Measurements from ENCODE around the gene CDHR3.
"Not testable (repeated sequence)": the region's sequence is repeated elsewhere in the genome, so short reads cannot be mapped to it uniquely, and the experiment has no call there.

CDHR3 gene

GRCh38 chr7:105996860-105997737 is 34.0 kb downstream of the CDHR3 start:
- in situ Hi-C loops (cut with MboI; ENCODE audit: low sequenced_read_pairs), result no loop called here

- in situ Hi-C loops (cut with MboI; ENCODE audit: low sequenced_read_pairs), result no loop called here
These were observed 36.2 kb downstream of the CDHR3 start for GRCh38 chr7:105999256-105999655.

DNA sequence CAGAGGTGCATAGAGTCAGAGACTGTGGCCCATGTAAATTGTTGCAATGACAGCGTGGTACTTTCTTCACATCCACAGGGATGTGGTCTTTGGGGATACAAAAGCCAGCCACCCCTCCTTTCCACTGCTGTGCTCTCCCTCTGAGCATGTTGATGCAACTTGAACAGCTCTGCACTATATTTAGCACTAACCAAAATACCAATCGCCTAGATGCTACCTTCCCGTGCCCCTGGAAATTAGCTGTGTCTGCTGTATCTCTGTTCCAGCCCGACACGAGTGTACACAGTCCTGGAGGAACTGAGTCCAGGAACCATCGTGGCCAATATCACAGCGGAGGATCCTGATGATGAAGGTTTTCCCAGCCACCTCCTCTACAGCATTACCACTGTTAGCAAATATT is 38.1 kb downstream of the CDHR3 start:
- in situ Hi-C loops (cut with MboI; ENCODE audit: low sequenced_read_pairs), result no loop called here

- in situ Hi-C loops (cut with MboI; ENCODE audit: low sequenced_read_pairs), result no loop called here
These were observed 38.8 kb downstream of the CDHR3 start for GRCh38 chr7:106001886-106002285.

GRCh38 chr7:106003525-106004064 is 40.5 kb downstream of the CDHR3 start:
- in situ Hi-C loops (cut with MboI; ENCODE audit: low sequenced_read_pairs), result no loop called here

DNA sequence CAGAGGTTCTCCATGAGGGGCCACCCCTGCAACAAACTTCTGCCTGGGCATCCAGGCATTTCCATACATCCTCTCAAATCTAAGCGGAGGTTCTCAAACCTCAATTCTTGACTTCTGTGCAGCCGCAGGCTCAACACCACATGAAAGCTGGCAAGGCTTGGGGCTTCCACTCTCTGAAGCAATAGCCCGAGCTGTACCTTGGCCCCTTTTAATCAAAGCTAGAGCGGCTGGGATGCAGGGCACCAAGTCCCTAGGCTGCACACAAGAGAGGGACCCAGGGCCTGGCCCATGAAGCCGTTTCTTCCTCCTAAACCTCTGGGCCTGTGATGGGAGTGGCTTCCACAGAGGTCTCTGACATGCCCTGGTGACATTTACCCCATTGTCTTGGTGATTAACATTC is 43.8 kb downstream of the CDHR3 start:
- in situ Hi-C loops (cut with MboI; ENCODE audit: low sequenced_read_pairs), result no loop called here

DNA sequence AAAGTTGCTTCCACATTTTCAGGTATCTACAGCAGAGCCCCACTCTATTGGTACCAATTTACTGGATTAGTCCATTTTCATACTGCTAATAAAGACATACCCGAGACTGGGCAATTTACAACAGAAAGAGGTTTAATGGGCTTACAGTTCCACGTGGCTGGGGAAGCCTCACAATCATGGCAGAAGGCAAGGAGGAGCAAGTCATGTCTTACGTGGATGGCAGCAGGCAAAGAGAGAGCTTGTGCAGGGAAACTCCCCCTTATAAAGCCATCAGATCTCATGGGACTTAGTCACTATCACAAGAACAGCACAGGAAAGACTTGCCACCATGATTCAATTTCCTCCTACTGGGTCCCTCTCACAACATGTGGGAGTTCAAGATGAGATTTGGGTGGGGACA is 44.7 kb downstream of the CDHR3 start:
- in situ Hi-C loops (cut with MboI; ENCODE audit: low sequenced_read_pairs), result not testable (repeated sequence)

GRCh38 chr7:106009503-106010226 is 46.6 kb downstream of the CDHR3 start:
- in situ Hi-C loops (cut with MboI; ENCODE audit: low sequenced_read_pairs), result no loop called here

GRCh38 chr7:106010331-106010730 is 47.3 kb downstream of the CDHR3 start:
- in situ Hi-C loops (cut with MboI; ENCODE audit: low sequenced_read_pairs), result no loop called here

DNA sequence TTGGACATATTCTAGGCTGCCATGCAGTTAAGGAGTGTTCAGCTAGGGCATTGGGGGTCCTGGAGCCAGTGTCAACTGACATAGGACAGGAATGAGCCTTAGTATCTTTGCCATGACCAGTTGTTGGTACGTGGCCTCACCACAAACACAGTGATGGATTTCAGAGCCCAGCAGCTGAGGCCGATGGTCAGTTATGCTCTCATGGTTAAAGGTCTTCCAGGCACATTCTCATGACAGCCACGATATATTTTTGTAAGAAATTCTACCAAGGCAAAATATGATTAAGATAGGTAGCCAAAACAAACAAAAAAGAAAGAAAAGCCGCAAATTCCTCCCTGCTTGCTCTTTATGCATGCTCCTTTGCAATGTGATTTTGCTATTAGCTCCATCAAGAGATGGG is 47.8 kb downstream of the CDHR3 start:
- in situ Hi-C loops (cut with MboI; ENCODE audit: low sequenced_read_pairs), result no loop called here

GRCh38 chr7:106012184-106012583 is 49.1 kb downstream of the CDHR3 start:
- in situ Hi-C loops (cut with MboI; ENCODE audit: low sequenced_read_pairs), result no loop called here

DNA sequence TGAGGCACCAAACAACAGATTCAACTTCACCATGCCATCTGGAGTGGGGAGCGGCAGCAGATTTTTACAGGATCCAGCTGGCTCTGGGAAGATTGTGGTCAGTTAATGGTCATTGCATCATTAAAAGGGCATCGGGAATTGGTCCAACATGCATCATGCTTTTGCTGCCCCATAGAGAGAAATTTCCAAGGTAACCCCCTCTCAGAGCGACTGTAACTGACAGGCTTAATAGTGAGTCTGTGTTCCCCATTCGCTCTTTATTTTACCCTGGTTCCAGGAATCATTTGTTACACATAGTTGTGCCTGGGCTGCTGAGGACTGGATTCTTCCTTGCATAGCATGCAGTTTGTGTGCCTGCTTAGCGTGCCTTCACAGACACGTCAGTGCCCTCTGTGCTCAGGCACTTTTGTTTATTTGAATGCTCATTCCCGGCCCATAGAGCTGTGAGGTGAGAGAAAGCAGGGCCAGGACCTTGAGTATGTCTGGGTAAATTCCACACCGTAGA is 49.9 kb downstream of the CDHR3 start:
- in situ Hi-C loops (cut with MboI; ENCODE audit: low sequenced_read_pairs), result no loop called here

- in situ Hi-C loops (cut with MboI; ENCODE audit: low sequenced_read_pairs), result no loop called here
These were observed 52.5 kb downstream of the CDHR3 start for GRCh38 chr7:106015381-106016218.

DNA sequence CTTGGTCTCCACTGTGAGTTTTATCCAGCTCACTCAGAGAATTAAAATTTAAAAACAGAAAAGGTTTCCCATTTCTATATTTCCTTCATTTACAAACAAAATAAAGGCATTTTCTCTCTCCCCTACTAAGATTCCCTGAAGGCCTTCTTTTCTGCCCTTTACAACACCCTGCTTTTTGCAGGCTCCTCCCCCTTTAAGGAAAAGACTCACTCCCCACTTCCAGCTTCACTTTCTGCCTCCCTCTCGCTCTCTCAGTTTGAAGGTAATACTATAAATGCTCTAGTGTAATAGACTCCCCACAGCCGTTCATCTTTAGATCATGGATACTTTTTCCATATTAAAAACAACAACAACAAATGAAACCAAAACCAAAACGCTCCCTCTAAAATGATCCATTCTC is 53.3 kb downstream of the CDHR3 start:
- in situ Hi-C loops (cut with MboI; ENCODE audit: low sequenced_read_pairs), result no loop called here

GRCh38 chr7:106017657-106018056 is 54.6 kb downstream of the CDHR3 start:
- in situ Hi-C loops (cut with MboI; ENCODE audit: low sequenced_read_pairs), result no loop called here

DNA sequence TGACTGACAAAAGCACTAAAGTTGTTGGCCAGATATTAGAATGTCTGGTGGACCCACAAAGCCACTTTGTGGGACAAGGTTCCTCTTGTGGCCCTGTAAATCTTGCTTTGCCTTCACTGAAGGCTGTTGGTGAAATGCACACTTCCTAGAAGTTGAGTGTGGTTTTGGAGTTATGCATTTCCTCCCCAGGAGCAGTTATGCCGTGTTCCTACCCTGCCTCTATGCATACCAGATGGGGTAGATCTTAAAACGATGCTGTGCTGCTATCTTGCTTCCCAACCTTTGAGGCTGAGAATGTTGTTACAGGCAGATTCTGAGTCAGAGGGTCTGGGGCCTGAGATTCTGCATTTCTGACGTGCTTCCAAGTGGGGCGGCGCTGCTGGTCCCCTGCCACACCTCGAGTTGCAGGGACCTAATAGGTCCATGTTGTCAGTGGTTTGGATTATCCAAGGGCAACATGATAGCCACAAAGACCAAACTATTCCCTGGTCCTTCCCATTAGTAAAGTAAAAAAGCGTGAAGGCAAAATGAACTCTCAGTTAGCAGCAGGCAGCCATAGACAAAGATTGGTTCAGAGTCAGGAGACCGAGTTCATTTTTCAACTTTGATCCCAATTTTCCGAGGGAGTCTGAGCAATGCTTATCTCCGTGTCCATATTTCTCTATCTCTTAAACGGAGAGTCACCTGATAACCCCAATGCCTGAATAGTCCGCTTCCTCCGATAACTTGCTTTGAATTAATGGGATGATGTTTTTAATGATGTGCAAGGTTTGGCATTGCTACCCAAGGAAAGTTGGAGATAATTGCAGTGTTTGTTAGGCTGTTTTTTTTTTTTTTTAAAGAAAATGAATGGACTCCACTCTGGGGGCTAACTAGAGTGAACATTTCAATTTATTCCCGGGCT is 55.8 kb downstream of the CDHR3 start:
- in situ Hi-C loops (cut with MboI; ENCODE audit: low sequenced_read_pairs), result no loop called here

- in situ Hi-C loops (cut with MboI; ENCODE audit: low sequenced_read_pairs), result no loop called here
These were observed 56.4 kb downstream of the CDHR3 start for GRCh38 chr7:106019470-106019820.

DNA sequence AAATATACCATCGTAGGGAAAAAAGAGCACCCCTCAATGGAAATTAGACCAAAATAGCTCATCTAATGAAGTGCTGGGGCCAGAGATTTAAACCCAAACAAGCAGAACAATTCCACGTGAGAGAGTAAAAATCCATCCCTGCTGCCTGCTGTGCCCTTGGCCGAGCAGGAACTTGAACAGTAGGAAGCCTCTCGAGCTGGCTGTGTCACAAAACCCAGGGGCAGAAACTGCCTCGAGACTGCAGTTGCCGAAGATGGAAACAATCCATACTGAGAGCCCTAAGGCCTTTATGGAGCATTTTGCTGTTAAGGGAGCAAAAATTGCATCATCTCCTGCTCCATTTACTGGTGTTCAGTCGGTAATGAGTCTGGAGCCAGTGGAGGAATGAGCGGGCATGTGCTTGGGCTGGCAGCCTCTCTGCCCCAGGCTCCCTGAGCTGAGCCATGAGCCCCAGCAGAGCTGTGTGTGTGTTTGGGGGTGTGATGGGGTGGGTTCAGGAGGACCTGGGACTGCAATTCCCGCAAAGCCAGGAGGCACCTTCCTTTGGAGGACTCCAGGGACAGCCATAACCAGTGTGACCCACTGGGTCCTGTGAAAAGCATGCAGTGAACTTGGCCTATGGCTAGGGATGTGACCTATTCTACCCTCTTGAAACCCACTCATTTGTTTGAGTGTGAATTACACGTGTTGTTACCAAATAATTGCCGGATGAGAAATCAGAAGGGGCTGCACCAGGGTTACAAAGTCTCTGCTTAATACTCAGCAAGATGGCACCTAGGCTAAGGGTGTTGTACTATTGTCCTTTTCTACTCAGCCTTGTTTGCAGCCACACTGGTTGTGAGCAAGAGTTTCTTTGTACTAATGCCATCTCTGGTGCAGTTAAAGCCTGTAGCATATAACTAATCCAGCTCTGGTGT is 58.3 kb downstream of the CDHR3 start:
- in situ Hi-C loops (cut with MboI; ENCODE audit: low sequenced_read_pairs), result no loop called here
